VCaP (cell line): ENCODE measurements around the gene CEP70.

ENCODE experiments used
- H3K27ac ChIP-seq: fragments of 450-650 bp; 2 replicates; pipeline ENCODE4 v1.5.1; 2017
- TF ChIP-seq, protein P1 (sequence below): fragments of 450-650 bp; conservative IDR thresholded peaks from 2 replicates; pipeline ENCODE4 v1.5.1; 2017; ENCODE audit warnings: mild to moderate bottlenecking, moderate library complexity

CEP70 gene

DNA sequence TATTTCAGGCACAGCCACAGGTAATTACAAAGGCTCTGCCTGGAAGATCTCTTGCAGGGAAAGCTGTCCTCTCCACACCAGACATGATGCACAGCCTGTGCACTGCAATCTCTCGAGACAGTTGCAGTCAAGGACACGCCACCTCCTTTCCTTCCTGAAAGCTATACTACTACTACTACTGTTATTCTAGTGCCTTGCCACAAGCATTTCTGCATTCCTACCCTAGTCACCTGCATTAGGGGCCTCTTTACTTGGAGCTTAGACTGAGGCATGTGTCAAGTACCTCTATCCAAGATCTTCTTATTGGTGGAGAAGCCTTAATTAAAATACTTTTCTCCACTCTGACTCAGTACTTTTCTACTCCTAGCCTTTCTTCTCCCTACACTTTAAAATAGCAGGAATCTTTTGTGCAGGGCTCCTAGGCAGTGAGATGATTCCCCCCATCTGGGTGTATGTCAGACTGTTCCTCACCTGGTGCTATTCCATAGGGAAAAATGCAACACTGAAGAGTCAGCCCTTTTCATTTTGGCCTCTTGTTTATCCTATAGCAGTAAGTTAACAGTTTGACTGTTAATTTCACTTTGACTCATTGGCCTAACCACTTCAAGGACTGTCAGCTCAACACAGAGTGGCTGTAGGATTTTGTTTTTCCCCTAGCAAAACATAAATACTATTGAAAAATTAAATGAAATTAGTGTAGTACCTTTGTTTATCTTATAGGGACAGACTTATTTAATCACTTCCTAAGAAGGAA, 80.8 kb downstream of the CEP70 start:
- peak overlapping the region; percentile 46 for H3K27ac ChIP-seq

DNA sequence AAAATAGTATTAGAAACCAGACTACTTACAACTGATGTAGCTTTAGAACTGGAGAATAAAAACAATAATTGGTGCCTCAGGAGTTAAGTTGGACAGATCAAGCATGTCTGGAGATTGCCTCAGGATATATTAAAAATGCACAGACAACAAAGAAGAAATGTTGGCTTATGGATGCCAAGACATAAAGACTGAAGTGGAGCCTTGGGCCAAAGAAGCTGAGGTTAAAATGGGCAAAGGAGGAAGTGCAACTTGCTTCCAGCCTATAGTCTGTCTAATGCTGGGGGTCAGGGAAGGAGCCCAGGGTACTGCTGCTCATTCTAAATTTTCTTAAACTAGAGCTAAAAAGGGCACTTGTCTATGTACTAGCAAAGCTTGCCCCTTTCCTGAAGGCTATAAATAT, 82.1 kb downstream of the CEP70 start:
- H3K27ac ChIP-seq: peak overlapping the region; percentile 46
- TF ChIP-seq, protein P1, sequence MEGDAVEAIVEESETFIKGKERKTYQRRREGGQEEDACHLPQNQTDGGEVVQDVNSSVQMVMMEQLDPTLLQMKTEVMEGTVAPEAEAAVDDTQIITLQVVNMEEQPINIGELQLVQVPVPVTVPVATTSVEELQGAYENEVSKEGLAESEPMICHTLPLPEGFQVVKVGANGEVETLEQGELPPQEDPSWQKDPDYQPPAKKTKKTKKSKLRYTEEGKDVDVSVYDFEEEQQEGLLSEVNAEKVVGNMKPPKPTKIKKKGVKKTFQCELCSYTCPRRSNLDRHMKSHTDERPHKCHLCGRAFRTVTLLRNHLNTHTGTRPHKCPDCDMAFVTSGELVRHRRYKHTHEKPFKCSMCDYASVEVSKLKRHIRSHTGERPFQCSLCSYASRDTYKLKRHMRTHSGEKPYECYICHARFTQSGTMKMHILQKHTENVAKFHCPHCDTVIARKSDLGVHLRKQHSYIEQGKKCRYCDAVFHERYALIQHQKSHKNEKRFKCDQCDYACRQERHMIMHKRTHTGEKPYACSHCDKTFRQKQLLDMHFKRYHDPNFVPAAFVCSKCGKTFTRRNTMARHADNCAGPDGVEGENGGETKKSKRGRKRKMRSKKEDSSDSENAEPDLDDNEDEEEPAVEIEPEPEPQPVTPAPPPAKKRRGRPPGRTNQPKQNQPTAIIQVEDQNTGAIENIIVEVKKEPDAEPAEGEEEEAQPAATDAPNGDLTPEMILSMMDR: no peak

More for the DNA sequence above, 80.8 kb downstream of the CEP70 start:
- TF ChIP-seq, protein P1: no peak

DNA sequence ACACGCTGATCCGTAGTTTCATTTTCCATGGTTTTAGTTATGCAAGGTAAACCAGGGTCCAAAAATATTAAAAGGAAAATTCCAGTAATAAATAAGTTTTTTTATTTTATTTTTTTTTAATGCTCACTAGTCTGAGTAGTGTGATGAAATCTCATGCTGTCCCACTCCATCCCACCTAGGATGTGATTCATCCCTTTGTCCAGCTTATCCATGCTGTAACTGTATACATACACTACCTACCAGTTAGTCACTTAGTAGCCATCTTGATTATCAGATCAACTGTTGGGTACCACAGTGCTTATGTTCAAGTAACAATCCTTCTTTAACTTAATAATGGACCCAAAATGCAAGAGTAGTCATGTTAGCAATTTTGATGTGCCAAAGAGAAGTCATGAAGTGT, 84.5 kb downstream of the CEP70 start:
- TF ChIP-seq, protein P1: no peak
- no peak overlapping the region for H3K27ac ChIP-seq

DNA sequence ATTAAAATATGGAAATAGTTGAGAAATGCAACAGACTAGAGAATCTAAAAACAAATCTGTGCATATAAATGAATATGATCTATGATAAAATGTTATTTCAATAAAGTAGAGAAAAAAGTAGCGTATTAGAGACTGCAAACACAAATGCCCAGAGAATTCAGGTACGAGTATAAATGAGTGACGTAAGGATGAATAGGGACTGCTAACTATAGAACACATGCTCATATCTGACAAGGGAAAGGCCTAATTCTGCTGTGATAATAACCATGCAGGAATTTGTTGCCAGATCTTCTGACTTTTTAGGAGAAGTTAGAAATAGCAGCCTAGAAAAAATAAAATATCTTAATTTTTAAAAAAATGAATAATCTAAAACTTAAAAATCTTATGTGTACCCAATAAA, 86.5 kb downstream of the CEP70 start:
- TF ChIP-seq, protein P1: no peak
- no peak overlapping the region for H3K27ac ChIP-seq

DNA sequence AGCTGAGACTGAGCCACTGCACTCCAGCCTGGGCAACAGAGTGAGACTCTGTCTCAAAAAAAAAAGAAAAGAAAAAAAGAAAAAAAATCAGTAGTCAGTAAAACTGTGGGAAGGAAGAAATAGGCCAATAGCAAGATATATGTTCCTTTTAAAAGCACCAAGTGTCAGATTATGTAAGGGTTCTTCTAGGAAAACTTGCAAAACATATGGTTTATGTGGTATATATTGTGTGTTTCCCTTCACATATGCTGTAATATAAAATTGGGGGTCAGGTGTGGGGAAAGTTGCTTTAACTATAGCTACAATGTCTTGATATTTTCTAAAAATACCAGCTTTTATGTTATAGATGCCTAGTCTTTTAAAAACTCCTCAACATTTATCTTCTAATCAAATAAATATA, 95.1 kb downstream of the CEP70 start:
- TF ChIP-seq, protein P1: no peak
- H3K27ac ChIP-seq: no peak overlapping the region

DNA sequence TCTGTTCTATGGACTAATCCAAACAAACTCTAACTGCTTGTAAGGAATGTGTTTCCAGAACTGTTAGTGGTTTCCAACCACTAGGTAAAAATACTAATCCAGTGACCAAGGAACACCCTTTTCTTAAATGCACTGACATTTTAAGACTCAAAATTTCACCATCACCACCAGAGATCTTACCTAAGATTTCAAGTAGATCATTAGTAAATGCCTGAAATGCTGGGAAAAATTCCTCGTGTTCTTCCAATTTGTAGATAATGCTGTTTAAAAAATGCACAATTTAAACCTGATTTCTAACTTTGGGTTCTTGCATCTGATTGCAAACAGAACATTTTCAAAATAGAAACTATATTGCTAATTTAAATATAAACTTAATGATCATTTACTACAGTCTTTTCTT, 96.2 kb downstream of the CEP70 start:
- TF ChIP-seq, protein P1: no peak
- H3K27ac ChIP-seq: no peak overlapping the region

DNA sequence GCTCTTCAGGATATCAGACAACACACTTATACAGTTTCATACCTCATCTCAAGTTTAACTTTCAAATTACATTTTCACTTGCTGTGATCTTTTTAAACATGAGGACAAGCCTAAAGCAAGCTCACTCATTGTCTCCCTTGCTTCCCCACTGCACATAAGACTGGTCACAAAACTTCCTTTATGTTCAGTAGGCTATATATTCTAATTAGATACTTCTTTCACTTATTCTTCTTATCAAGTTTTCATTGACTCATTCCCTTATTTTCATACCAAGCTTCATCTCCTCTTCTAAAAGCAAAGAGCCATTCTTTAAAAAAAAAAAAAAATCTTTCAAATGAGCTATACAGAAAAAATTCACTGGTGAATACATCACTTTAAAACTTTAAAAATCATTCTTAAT, 97.0 kb downstream of the CEP70 start:
- TF ChIP-seq, protein P1: no peak
- H3K27ac ChIP-seq: no peak overlapping the region
